ENCODE results near the gene FAM171A1.

GRCh38 chr10:15378569-15378968 is 7.5 kb upstream of the FAM171A1 start:
- no peak for TF ChIP-seq EZH2 (IDR thresholded peaks at IDR 0.05; ENCODE audit: borderline replicate concordance)
- no peak for TF ChIP-seq EZH2phosphoT487 (IDR thresholded peaks at IDR 0.05; ENCODE audit: low read depth, severe bottlenecking, unreplicated experiment)
- no peak for TF ChIP-seq CTCF (IDR thresholded peaks at IDR 0.05; ENCODE audit: poor library complexity)
